NCI-H748 (cell line): ENCODE measurements around the gene DKK3.
"Not testable (repeated sequence)": the region's sequence is repeated elsewhere in the genome, so short reads cannot be mapped to it uniquely, and the experiment has no call there.

Source experiments
- DNase-seq: peaks from one replicate; lab custom pipeline; 2025; ENCODE audit not compliant: unreplicated experiment; lab: John Stamatoyannopoulos, UW

DKK3 gene

GRCh38 chr11:12007769-12008737 is at the start of gene DKK3:
Gene DKK3, minus strand, starts transcription at chr11:12008626. Its CDS starts 44 bp downstream, at chr11:12008582.
- peak; percentile 51 for DNase-seq

GRCh38 chr11:12057299-12057980 is 49.0 kb upstream of the DKK3 start:
- no peak for DNase-seq

- no peak for DNase-seq
Measured at GRCh38 chr11:12056119-12056518, 47.7 kb upstream of the DKK3 start.

GRCh38 chr11:12053606-12054361 is 45.4 kb upstream of the DKK3 start:
- no peak for DNase-seq

GRCh38 chr11:12052676-12053605 is 44.5 kb upstream of the DKK3 start:
- DNase-seq, result peak; percentile 85

GRCh38 chr11:12051287-12051662 is 42.8 kb upstream of the DKK3 start:
- peak; percentile 61 for DNase-seq

- DNase-seq, result no peak
Measured at GRCh38 chr11:12050470-12051286, 42.3 kb upstream of the DKK3 start.

GRCh38 chr11:12048936-12049790 is 40.7 kb upstream of the DKK3 start:
- no peak for DNase-seq

- no peak for DNase-seq
Measured at GRCh38 chr11:12046636-12047236, 38.3 kb upstream of the DKK3 start.

- DNase-seq, result no peak
Measured at GRCh38 chr11:12045914-12046635, 37.6 kb upstream of the DKK3 start.

GRCh38 chr11:12044799-12045198 is 36.4 kb upstream of the DKK3 start:
- no peak for DNase-seq

GRCh38 chr11:12043959-12044791 is 35.7 kb upstream of the DKK3 start:
- DNase-seq, result peak; percentile 74

GRCh38 chr11:12043221-12043620 is 34.8 kb upstream of the DKK3 start:
- no peak for DNase-seq

- no peak for DNase-seq
Measured at GRCh38 chr11:12042215-12042676, 33.8 kb upstream of the DKK3 start.

GRCh38 chr11:12040719-12041118 is 32.3 kb upstream of the DKK3 start:
- DNase-seq, result not testable (repeated sequence)

- DNase-seq, result no peak
Measured at GRCh38 chr11:12032968-12033367, 24.5 kb upstream of the DKK3 start.
